GM18519 (cell line): ENCODE measurements around the gene TBX19.
"Not testable (repeated sequence)": the region's sequence is repeated elsewhere in the genome, so short reads cannot be mapped to it uniquely, and the experiment has no call there.

Experiments used
- ATAC-seq: cut with Tn5 transposase; IDR thresholded peaks from one replicate; pipeline ENCODE4 v1.9.1; 2021; ENCODE audit warnings: mild to moderate bottlenecking, moderate library complexity; ENCODE audit not compliant: unreplicated experiment, low FRiP score

The TBX19 gene

GRCh38 chr1:168348146-168348709 is 67.6 kb downstream of the TBX19 start:
- ATAC-seq, result no peak

- not testable (repeated sequence) for ATAC-seq
These were observed 73.9 kb downstream of the TBX19 start for GRCh38 chr1:168354335-168355269.

DNA sequence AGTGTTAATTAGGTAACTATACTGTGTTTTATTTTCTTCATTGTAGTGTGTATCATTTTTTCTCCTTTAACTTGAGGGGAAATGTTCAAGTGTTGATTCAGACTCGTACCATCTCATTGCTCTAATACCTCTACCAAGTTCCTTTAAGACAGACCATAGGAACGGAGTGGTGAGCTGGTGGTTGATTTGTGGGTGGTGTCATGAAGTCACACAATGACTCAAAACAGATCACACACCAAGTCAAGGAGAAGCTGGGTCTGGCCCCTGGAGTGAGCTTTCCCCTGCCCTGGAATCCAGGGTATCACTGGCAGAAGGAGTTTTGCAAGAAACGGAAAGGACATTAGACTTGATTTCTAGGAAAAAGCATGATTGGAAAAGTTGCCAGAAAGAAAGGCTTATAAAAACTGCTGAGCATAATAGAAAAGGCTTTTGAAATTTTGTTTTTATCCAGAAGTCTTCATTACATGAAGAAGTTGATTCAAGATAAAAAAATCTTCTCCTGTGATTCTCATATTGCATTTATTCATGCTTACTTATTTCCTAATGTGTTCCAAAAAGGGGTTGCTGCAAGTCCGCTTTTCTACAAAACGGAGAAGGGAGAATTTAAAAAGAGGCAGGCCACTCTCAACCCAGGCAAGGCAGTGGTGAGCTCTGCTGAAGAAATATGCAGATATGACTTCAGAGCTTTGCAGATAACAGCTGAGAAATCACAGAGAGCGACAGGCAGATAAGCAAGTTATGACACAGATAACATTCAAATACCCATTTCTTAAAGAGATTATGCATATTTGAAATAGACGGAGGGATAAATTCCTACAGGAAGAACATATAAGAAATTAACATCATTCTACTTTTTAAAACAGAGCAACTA is 79.7 kb downstream of the TBX19 start:
- ATAC-seq, result no peak

GRCh38 chr1:168361252-168361651 is 80.6 kb downstream of the TBX19 start:
- no peak for ATAC-seq

GRCh38 chr1:168362991-168363390 is 82.3 kb downstream of the TBX19 start:
- ATAC-seq, result no peak
